Measurements from ENCODE around the gene EBF4. TPM values are rescaled to one million over a fixed set of nuclear protein-coding genes. Genes with fewer than 3 reads are reported as not detected.

EBF4 gene
- total RNA-seq, 4 donors from 2014 or later, result 7.1 to 69.5 (median 21.7) TPM

GRCh38 chr20:2742431-2742830 is 49.9 kb downstream of the EBF4 start:
- Histone ChIP-seq H3K27ac (no peak overlapping the region), H3K9me3 (no peaks in the 10 kb centered on the region), H3K36me3 (no peaks in the 10 kb centered on the region), H3K4me1 (no peaks in the 10 kb centered on the region), H3K27me3 (no peaks in the 10 kb centered on the region), H3K4me3 (no peak overlapping the region)
- TF ChIP-seq CTCF (IDR thresholded peaks at IDR 0.05) (no peak), POLR2A (IDR thresholded peaks at IDR 0.05) (no peak)
- DNase-seq, result no peak
- intact Hi-C loops (cut with DNase I; ENCODE audit: low total_unique reads), result no loop called here

DNA sequence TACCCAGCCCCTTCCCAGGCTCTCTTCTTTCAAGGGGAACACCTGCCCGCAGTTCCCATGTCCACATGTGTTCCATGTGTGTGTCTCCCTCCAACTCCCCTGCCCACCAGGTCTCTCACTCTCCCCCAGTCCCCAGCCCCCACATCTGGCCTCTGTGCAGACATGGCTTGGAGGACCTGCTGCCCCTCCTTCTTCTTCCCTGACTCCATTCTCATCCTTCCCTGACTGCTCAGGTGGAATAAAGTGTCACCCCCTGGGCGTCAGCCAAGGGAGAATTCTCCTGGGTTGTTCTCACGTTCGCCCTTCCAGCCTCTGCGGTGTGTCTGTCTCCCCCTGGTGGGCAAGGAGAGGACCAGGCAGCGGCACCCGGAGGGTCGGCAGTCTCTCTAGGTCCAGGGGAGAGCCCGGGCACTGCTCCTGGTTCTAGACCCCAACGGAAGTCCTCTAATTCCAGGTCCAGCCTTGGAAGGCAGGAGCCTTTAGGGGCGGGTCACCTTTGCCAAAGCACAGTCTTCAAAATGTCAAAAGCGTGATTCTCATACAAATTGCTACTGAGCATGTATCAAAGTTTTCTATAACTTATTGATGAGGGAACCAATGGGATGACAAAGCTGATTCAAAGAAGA is 50.5 kb downstream of the EBF4 start:
- intact Hi-C loops (cut with DNase I; ENCODE audit: low total_unique reads), result no loop called here
- no peak overlapping the region for H3K4me3 ChIP-seq
- no peaks in the 10 kb centered on the region for H3K36me3 ChIP-seq
- peak in 1 of 2 donors; percentile 50 for DNase-seq
- H3K27me3 ChIP-seq, result no peaks in the 10 kb centered on the region
- TF ChIP-seq CTCF (IDR thresholded peaks at IDR 0.05) (peak; percentile 38 to 68 (median 61)), POLR2A (IDR thresholded peaks at IDR 0.05) (no peak)
- H3K27ac ChIP-seq, result no peak overlapping the region
- H3K4me1 ChIP-seq, result no peaks in the 10 kb centered on the region
- no peaks in the 10 kb centered on the region for H3K9me3 ChIP-seq

DNA sequence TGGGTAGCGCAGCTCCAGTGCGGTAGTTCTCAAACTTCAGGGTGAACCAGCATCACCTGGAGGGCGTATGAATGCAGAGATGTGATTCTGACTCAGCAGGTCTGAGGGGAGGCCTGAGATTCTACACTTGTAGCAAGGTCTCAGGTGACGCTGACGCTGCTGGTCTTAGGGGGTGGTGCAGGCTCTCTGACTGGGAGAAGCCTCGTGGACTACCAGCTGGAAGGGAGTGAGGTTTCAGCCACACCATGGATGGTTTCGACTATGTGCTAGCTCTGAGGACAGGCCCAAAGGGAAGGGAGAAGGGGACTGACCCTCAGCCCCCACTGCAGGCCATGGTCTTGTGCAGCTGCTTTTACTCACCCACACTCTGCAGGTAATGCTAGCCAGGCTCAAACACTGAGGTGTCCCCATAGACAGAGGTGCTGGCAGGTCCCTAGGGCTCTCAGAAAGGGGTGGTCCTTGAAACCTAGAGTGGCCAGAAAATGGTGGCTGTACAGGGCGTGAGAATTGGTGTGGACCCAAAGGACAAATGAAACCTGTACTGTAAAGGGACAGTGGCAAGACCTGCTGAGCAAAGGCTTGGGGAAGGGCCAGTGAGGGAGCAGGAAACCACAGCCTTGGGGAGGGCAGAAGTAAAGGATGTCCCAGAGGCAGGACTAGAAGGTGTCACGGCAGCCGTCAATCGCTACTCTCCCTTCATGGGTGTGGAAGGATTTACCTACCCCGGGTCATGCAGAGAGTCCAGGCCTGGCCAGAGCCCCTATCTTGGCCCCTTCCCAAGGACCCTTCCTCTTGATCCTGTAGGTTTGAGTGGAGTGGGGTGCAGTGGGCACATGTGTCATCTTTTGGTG is 52.7 kb downstream of the EBF4 start:
- no peaks in the 10 kb centered on the region for H3K9me3 ChIP-seq
- H3K27me3 ChIP-seq, result no peaks in the 10 kb centered on the region
- no peak overlapping the region for H3K27ac ChIP-seq
- no peak for DNase-seq
- intact Hi-C loops (cut with DNase I; ENCODE audit: low total_unique reads), result no loop called here
- TF ChIP-seq POLR2A (IDR thresholded peaks at IDR 0.05), result no peak
- TF ChIP-seq CTCF (IDR thresholded peaks at IDR 0.05), result no peak
- no peak overlapping the region for H3K4me3 ChIP-seq
- H3K4me1 ChIP-seq, result no peaks in the 10 kb centered on the region
- H3K36me3 ChIP-seq, result no peaks in the 10 kb centered on the region

DNA sequence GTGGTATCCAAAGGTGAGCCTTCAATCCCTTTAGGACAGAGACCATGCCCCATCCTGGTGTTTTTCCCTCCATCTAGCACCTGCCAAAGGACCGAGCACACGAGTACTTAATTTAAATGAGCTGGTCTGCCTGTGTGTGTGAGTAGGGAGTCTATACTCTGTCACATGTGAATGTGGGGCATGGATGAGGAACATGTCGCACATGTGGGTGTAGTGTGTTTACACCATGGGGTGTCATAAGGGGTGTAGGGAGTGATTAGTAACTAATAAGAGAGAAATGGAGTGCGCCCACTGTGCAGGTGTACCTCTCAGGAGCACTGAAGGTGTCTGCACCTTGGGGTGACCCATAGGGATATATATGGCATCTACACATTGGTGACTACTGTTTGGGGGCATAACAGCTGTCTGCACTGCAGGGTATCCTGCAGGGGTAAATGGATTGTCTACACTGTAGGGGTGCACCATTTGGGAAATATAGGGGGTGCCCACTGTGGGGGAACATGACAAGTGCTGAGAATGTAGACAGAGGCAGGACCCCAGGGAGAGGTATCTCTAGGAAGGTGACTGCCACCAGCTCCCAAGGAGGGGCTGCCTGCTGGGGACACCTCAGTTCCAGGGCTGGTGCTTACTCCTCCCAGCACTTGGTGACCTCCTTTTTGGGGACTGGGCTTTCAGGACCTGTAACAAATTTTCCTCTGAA is 53.5 kb downstream of the EBF4 start:
- no peak for DNase-seq

More for the DNA sequence above, 53.5 kb downstream of the EBF4 start:
- Histone ChIP-seq H3K4me1 (no peaks in the 10 kb centered on the region), H3K27ac (no peak overlapping the region), H3K9me3 (no peaks in the 10 kb centered on the region), H3K4me3 (no peak overlapping the region), H3K36me3 (no peaks in the 10 kb centered on the region), H3K27me3 (no peaks in the 10 kb centered on the region)
- intact Hi-C loops (cut with DNase I; ENCODE audit: low total_unique reads), result no loop called here
- no peak for TF ChIP-seq CTCF (IDR thresholded peaks at IDR 0.05)
- TF ChIP-seq POLR2A (IDR thresholded peaks at IDR 0.05), result no peak

Measured in uterus (tissue), 4 donors.